BJ (cell line): Measurements from ENCODE around the gene PDGFC. TPM values are rescaled to one million over a fixed set of nuclear protein-coding genes. Genes with fewer than 3 reads are reported as not detected.

Experiments
- CTCF ChIA-PET: fragments of 350-600 bp; formaldehyde crosslinking; extraction: SDS; loops from one replicate; lab custom pipeline; 2021; ENCODE audit warnings: antibody characterized with exemption, inconsistent platforms; lab: Yijun Ruan, JAX
- POLR2A ChIA-PET: fragments of 300-600 bp; sonication (Branson Sonifier 250); formaldehyde crosslinking; extraction: SDS; loops from one replicate; lab custom pipeline; 2021; ENCODE audit warnings: antibody characterized with exemption; lab: Charles Lee
- DNase-seq: peaks from one replicate; pipeline ENCODE4 v3.0.0-alpha.2; 2011; ENCODE audit warnings: low read depth
- H3K27me3 ChIP-seq: 2 replicates; pipeline ENCODE4 v1.6.0; 2011; ENCODE audit warnings: low read length; ENCODE audit not compliant: control insufficient read depth, insufficient read depth
- H3K36me3 ChIP-seq: 2 replicates; pipeline ENCODE4 v1.5.1; 2011; ENCODE audit warnings: low read length; ENCODE audit not compliant: control insufficient read depth, insufficient read depth
- H3K4me3 ChIP-seq: 2 replicates; pipeline ENCODE4 v1.5.1; 2011; ENCODE audit warnings: low read depth, mild to moderate bottlenecking, control low read depth, low read length
- CTCF ChIP-seq: IDR thresholded peaks from 2 replicates; pipeline ENCODE4 v1.5.1; 2011; ENCODE audit warnings: low read depth, mild to moderate bottlenecking, control low read depth, inconsistent platforms, low read length, moderate library complexity; ENCODE audit not compliant: insufficient read depth
- polyA plus RNA-seq: library from polyadenylated mRNA; depleted of rRNA; stranded (reverse); fragments of >200 nt; gene quantifications from 2 replicates; pipeline ENCODE4 v1.2.3, GENCODE V29; 2011

The PDGFC gene
- polyA plus RNA-seq, 1 experiment = 22.4 TPM

- ChIA-PET CTCF (interaction anchor here (0.5 to 1.0 kb wide), 3 partner anchors 13 to 282 kb away, joined by 3 to 4 read pairs (median 3); no protein-coding TSS in a partner anchor), POLR2A (no interaction called here)
- DNase-seq = no peak
- Histone ChIP-seq H3K27me3 (no peaks in the 10 kb centered on the region), H3K4me3 (no peak overlapping the region), H3K36me3 (peaks cover 2% of the 10 kb centered on the region)
- no peak for TF ChIP-seq CTCF
Observed at GRCh38 chr4:156763511-156763910, 208.1 kb downstream of the PDGFC start.

- ChIA-PET POLR2A (no interaction called here), CTCF (interaction anchor here (0.6 kb wide), 2 partner anchors 127 to 186 kb away, joined by 4 to 5 read pairs; no protein-coding TSS in a partner anchor)
- DNase-seq = no peak
- Histone ChIP-seq H3K27me3 (no peaks in the 10 kb centered on the region), H3K4me3 (no peak overlapping the region), H3K36me3 (peaks cover 2% of the 10 kb centered on the region)
- TF ChIP-seq CTCF = no peak
Observed at GRCh38 chr4:156762851-156763250, 208.7 kb downstream of the PDGFC start.

GRCh38 chr4:156756118-156756517 is 215.5 kb downstream of the PDGFC start:
- TF ChIP-seq CTCF = no peak
- ChIA-PET POLR2A (no interaction called here), CTCF (no interaction called here)
- no peak for DNase-seq
- H3K36me3 ChIP-seq = peaks cover 2% of the 10 kb centered on the region
- H3K4me3 ChIP-seq = no peak overlapping the region
- H3K27me3 ChIP-seq = no peaks in the 10 kb centered on the region

GRCh38 chr4:156754832-156755570 is 216.6 kb downstream of the PDGFC start:
- no peak overlapping the region for H3K4me3 ChIP-seq
- no peaks in the 10 kb centered on the region for H3K27me3 ChIP-seq
- no peaks in the 10 kb centered on the region for H3K36me3 ChIP-seq
- POLR2A ChIA-PET = no interaction called here
- CTCF ChIA-PET = interaction anchor here (0.8 kb wide), 1 partner anchor 90 kb away, joined by 3 read pairs; no protein-coding TSS in a partner anchor
- no peak for TF ChIP-seq CTCF
- no peak for DNase-seq

GRCh38 chr4:156751486-156751885 is 220.1 kb downstream of the PDGFC start:
- CTCF ChIA-PET = interaction anchor here (1.1 to 1.2 kb wide), 2 partner anchors 156 to 275 kb away, joined by 3 to 4 read pairs; no protein-coding TSS in a partner anchor

More at GRCh38 chr4:156751486-156751885, 220.1 kb downstream of the PDGFC start:
- no peak for DNase-seq
- POLR2A ChIA-PET = interaction anchor here (0.9 kb wide), 1 partner anchor 18 kb away, joined by 3 read pairs; no protein-coding TSS in a partner anchor
- Histone ChIP-seq H3K36me3 (no peaks in the 10 kb centered on the region), H3K27me3 (no peaks in the 10 kb centered on the region), H3K4me3 (no peak overlapping the region)
- TF ChIP-seq CTCF = no peak
